Measurements from ENCODE around the gene DICER1.
"Not testable (repeated sequence)": the region's sequence is repeated elsewhere in the genome, so short reads cannot be mapped to it uniquely, and the experiment has no call there.

Gene DICER1

DNA sequence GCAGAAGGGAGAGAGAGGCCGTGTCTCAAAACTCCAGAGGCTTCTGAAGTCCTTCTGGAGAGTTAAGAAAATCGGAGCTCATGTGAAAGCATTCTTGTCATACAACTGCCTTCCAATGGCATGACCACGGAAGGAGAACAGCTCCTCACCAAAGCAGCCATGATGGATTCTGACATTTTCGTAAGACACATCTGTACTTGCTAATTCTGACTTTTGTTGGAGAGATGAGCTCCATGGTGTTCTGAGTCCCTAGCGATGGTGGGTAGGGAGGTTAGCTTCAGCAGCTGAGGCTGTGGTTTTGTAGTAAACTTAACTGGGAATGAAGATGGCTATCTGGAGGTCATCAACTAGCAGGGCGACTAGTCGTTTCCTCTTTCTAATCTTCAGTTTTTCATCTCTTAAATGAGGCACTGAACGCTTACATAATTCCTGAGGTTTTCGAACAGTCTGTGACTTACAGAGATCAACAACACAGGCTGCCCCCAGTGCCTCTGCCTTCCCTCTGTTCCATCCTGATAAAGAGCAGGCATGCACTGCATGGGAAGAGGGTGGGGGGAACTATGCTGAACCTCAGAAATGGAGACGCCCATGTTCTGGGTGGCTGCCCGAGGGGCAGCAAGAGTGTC, 28.6 kb upstream of the DICER1 start:
- DNase-seq (ENCODE audit: low read depth in 2 of 2, low spot score in 1 of 2): no peak

- no peak for DNase-seq (ENCODE audit: low read depth in 2 of 2, low spot score in 1 of 2)
These were observed 27.9 kb upstream of the DICER1 start for GRCh38 chr14:95185033-95185766.

GRCh38 chr14:95184413-95184790, 27.1 kb upstream of the DICER1 start:
- no peak for DNase-seq (ENCODE audit: low read depth in 2 of 2, low spot score in 1 of 2)

DNA sequence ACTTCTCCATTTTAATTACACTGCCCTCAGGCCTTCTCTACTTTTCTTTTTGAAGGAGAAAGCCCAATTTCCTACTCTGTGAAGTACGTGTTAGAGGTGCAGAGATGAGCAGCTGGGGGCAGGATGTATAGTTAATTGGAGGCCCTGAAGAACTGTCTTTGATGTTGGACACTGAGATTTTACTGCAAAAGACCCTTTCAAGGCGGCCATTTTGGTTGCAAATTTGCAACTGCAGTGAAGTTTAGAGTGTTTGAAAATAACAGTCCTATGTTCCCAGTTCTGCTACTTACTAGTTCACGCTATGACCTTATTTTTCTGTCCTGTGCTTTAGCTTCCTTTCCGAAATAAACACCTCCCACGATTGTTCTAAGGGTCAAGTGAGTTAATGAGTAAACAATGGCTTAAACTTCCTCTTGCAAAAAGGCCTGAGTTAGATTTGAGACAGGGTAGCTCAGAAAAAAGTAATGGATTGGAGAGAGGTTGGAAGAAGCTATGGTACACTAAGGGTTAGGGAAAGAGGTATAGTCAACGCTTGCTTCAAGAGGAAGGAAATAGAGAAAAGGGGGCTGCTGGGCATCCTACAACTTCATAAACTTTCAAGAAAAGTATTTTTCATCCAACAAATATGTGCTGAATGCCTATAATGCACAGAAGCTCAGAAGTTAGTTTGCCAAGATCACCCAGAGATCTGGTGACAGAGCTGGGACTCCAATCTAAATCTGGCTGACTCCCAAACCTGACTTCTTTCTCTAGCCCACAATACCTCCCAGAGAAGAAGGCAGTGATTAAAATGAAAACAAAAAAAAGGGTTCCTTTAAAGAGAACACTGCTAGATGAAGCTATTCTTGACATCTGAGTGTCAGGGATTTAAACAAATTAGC, 26.4 kb upstream of the DICER1 start:
- DNase-seq (ENCODE audit: low read depth in 2 of 2, low spot score in 1 of 2): no peak

DNA sequence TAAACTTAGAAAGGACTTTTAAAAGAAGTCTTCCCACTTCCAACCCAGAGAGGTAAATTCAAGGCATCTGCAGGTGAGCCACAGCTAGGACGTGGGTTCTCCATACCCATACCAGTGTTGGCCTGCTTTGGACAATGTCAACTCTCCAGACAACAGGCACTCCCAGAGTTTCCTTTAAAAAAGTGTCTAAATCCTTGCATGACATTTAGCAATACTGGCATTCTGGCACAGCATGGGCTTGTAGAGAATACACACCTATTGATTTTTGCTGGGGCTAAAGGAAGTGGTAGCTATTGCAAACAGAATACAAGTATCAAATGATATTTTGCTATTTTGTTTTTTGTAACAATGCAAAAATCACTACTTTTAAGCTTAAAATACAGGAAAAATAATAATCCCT, 25.8 kb upstream of the DICER1 start:
- no peak for DNase-seq (ENCODE audit: low read depth in 2 of 2, low spot score in 1 of 2)

- no peak for DNase-seq (ENCODE audit: low read depth in 2 of 2, low spot score in 1 of 2)
These were observed 25.1 kb upstream of the DICER1 start for GRCh38 chr14:95182379-95182778.

GRCh38 chr14:95180966-95181741, 23.8 kb upstream of the DICER1 start:
- no peak for DNase-seq (ENCODE audit: low read depth in 2 of 2, low spot score in 1 of 2)

DNA sequence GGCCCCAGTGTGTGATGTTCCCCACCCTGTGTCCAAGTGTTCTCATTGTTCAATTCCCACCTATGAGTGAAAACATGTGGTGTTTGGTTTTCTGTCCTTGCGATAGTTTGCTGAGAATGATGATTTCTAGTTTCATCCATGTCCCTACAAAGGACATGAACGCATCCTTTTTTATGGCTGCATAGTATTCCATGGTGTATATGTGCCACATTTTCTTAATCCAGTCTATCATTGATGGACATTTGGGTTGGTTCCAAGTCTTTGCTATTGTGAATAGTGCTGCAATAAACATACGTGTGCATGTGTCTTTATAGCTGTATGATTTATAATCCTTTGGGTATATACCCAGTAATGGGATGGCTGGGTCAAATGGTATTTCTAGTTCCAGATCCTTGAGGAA, 18.3 kb upstream of the DICER1 start:
- DNase-seq (ENCODE audit: low read depth in 2 of 2, low spot score in 1 of 2): not testable (repeated sequence)

GRCh38 chr14:95174184-95174792, 17.0 kb upstream of the DICER1 start:
- DNase-seq (ENCODE audit: low read depth in 2 of 2, low spot score in 1 of 2): no peak

DNA sequence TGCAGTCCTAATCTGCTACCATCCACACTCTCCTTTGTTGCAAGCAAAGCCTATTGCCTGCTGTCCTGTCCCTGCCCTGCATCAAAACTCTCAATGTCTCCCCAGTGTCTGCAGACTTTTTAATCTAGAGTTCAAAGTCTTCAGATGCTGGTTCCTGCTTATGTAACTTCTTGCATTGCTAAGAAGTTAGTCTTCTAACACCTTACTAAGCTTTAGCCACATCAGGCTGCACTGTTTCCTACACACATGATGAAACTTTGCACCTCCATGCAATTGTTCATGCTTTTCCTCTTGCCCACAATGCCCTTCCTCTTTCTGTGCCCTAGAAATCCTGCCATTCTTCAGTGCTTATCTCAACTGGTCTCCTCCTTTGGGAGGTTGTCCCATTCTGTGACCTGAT, 16.2 kb upstream of the DICER1 start:
- DNase-seq (ENCODE audit: low read depth in 2 of 2, low spot score in 1 of 2): no peak

GRCh38 chr14:95167177-95167576, 9.8 kb upstream of the DICER1 start:
- DNase-seq (ENCODE audit: low read depth in 2 of 2, low spot score in 1 of 2): no peak

GRCh38 chr14:95165517-95165916, 8.2 kb upstream of the DICER1 start:
- no peak for DNase-seq (ENCODE audit: low read depth in 2 of 2, low spot score in 1 of 2)

DNA sequence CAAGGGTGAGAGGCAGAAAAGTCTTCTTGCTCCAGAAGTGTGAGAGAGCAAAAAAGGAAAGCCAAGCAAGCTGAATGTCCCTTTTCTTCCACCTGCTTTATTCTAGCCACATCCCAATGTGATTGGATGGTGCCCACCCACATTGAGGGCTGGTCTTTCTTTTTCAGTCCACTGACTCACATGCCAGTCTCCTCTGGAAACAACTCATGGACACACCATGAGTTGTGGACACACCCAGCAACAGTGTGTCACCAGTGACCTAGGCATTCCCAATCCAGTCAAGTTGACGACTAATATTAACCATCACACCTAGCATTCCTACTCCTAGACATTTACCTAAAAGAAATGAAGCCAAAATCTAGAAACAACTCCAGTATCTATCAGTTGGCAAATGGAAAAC, 7.2 kb upstream of the DICER1 start:
- no peak for DNase-seq (ENCODE audit: low read depth in 2 of 2, low spot score in 1 of 2)

DNA sequence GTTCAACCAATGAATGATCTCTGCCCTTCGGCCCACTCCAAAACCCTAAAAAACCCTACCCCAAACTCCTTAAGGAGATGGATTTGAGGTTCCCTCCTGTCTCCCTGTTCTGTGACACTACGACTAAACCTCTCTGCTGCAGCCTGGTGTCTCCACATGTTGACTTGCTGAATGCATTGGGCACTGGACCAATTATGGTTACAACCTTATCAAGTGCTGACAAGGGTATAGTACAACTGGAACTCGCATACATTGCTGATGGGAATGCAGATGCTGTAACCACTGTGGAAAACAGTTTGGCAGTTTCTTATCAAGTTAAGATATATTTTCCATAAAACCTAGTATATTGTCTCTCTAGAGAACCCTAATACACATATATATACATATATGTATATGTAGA, 6.3 kb upstream of the DICER1 start:
- no peak for DNase-seq (ENCODE audit: low read depth in 2 of 2, low spot score in 1 of 2)

- no peak for DNase-seq (ENCODE audit: low read depth in 2 of 2, low spot score in 1 of 2)
These were observed 5.8 kb upstream of the DICER1 start for GRCh38 chr14:95163132-95163531.

GRCh38 chr14:95162641-95163040, 5.3 kb upstream of the DICER1 start:
- DNase-seq (ENCODE audit: low read depth in 2 of 2, low spot score in 1 of 2): no peak

GRCh38 chr14:95157048-95157326, 342 bp downstream of the DICER1 start:
- no peak for DNase-seq (ENCODE audit: low read depth in 2 of 2, low spot score in 1 of 2)

DNA sequence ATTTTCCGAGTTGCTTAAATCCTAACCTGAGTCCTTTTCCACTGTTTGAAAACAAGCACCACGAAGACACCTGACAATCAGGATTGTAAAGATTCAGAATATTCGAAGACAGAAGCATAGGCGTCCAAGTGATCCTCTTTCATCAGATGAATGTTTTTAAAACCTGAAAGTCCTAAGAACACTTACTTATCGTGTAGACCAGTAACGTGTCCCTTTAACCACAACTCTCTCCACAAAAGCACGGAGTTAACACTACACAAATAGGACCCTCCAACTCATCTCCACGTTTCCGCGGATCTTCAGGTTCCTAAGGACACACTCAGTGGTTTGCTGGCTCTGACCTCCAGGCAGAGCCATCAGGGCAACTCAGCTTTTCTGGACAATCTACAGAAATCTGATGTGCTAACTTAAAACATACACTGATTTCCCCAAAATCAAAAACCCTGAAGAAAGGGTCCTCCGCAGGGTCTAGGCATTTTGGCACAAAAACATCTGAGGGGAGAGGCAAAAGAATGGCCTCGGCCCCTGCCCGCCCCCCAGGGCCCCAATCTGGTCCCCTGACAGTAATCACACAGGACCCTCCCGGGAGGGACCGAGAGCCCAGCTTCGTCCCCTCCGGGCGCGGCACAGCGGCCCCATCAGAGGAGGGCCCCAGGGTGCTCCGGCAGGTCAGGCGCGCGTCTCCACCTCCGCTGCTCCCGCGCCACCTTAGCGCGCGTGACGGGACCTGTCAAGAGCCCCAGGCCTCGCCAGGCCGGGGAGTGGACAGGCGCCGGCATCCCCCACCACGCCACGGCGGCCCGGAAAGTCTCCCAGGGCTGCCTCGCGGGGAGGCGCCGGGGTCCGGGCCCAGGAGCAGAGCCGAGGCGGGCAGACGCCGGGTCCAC, 925 bp downstream of the DICER1 start:
- peak; percentile 8 to 9 for DNase-seq (ENCODE audit: low read depth in 2 of 2, low spot score in 1 of 2)

DNA sequence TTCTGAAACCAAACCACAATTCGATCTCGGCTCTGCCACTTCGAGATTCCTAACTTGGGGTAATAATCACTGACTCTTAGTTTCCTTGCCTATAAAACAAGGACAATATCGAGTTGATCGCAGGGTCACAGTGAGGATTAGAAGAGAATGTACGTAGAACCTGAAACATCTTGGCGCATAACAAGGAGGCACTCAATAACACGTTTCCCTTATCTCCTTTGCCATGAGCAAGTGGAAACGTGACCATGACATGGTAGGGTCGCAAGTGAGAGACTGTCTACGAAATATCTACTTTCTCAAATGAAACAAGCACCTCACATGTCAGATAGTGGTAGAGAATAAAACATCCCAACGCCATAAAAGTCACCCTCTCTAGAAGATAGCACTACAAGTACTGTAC, 2.3 kb downstream of the DICER1 start:
- no peak for DNase-seq (ENCODE audit: low read depth in 2 of 2, low spot score in 1 of 2)

GRCh38 chr14:95153866-95154265, 3.5 kb downstream of the DICER1 start:
- DNase-seq (ENCODE audit: low read depth in 2 of 2, low spot score in 1 of 2): no peak
